GM19043 (cell line): ENCODE data around the gene CPXM2.

Experiments
- ATAC-seq: cut with Tn5 transposase; IDR thresholded peaks from one replicate; pipeline ENCODE4 v1.9.1; 2021; ENCODE audit warnings: low read depth; ENCODE audit not compliant: unreplicated experiment

CPXM2 gene

GRCh38 chr10:123804716-123805115 is 86.9 kb downstream of the CPXM2 start:
- no peak for ATAC-seq

GRCh38 chr10:123800821-123801220 is 90.8 kb downstream of the CPXM2 start:
- no peak for ATAC-seq

- ATAC-seq, result no peak
These were observed 91.3 kb downstream of the CPXM2 start for GRCh38 chr10:123800289-123800688.

- ATAC-seq, result no peak
These were observed 92.8 kb downstream of the CPXM2 start for GRCh38 chr10:123798856-123799255.

- no peak for ATAC-seq
These were observed 93.8 kb downstream of the CPXM2 start for GRCh38 chr10:123797813-123798212.

- ATAC-seq, result no peak
These were observed 94.9 kb downstream of the CPXM2 start for GRCh38 chr10:123796736-123797135.

- ATAC-seq, result no peak
These were observed 95.6 kb downstream of the CPXM2 start for GRCh38 chr10:123795846-123796590.

GRCh38 chr10:123795196-123795780 is 96.3 kb downstream of the CPXM2 start:
- no peak for ATAC-seq

GRCh38 chr10:123792248-123792978 is 99.2 kb downstream of the CPXM2 start:
- ATAC-seq, result no peak

- ATAC-seq, result no peak
These were observed 101.3 kb downstream of the CPXM2 start for GRCh38 chr10:123790132-123790885.

GRCh38 chr10:123788981-123789380 is 102.6 kb downstream of the CPXM2 start:
- ATAC-seq, result no peak

GRCh38 chr10:123787566-123787965 is 104.0 kb downstream of the CPXM2 start:
- no peak for ATAC-seq

- no peak for ATAC-seq
These were observed 104.7 kb downstream of the CPXM2 start for GRCh38 chr10:123786896-123787295.

- no peak for ATAC-seq
These were observed 105.3 kb downstream of the CPXM2 start for GRCh38 chr10:123786306-123786705.

GRCh38 chr10:123784646-123785045 is 107.0 kb downstream of the CPXM2 start:
- ATAC-seq, result no peak

- ATAC-seq, result no peak
These were observed 107.4 kb downstream of the CPXM2 start for GRCh38 chr10:123784216-123784615.

GRCh38 chr10:123783296-123783695 is 108.3 kb downstream of the CPXM2 start:
- ATAC-seq, result no peak

- ATAC-seq, result no peak
These were observed 109.1 kb downstream of the CPXM2 start for GRCh38 chr10:123782549-123782948.

- ATAC-seq, result no peak
These were observed 109.6 kb downstream of the CPXM2 start for GRCh38 chr10:123781956-123782500.

GRCh38 chr10:123781324-123781900 is 110.2 kb downstream of the CPXM2 start:
- no peak for ATAC-seq
